ENCODE measurements around the gene NFIA.

NFIA gene

DNA sequence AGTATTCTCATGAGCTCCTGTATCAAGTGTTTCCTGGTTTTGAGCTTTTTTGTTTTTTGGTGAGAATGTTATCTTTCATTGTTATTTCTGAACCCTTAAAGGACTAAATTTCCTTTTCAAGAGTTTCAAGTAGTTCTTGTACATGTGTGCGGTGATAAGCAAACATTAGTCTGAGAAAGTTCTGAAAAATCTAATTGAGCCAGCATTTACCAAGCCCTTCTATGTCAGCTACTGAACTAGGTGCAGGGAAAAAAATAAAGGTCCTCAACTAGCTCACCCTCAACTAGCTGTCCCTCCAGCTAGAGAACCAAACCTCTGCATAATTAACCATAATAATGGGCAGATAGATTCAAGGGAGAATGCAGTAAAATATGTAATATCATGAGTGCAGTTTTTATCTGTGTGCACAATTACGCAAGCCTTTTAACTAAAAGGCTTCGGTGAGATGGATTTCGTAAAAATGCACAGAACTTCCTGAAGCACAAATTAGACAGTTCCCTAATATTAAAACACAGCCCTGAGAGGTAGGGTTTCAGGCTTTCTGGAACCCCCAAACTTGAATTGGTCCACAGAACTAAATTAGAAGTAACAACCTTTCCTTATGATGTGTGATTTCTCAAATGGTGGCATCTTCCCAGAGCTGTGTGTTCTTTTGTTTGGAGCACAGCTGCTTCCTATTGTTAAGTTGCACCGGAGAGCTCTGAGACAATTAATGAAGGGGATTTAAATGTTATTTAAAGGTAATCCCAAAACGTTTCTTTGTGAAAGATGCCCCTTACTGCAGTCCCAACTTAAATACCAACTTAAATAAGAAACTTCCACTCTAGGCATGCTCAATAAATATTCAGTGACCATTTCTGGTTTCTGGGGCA lies 165.8 kb downstream of the NFIA start:
- Histone ChIP-seq H3K27me3 (replicated peaks; ENCODE audit: insufficient read depth, low read length) (no peaks in the 10 kb centered on the region), H3K4me2 (ENCODE audit: low read depth, low read length) (no peak overlapping the region), H2AFZ (ENCODE audit: low read length) (no peak overlapping the region), H3K9ac (ENCODE audit: low read length) (no peak overlapping the region), H3K4me1 (ENCODE audit: low read length) (no peaks in the 10 kb centered on the region), H3K4me3 (ENCODE audit: low read length) (no peak overlapping the region), H3K27ac (ENCODE audit: low read length) (no peak overlapping the region), H3F3A (ENCODE audit: insufficient read depth, low read length) (no peaks in the 10 kb centered on the region), H3K79me2 (ENCODE audit: low read length) (no peaks in the 10 kb centered on the region), H3K9me3 (replicated peaks; ENCODE audit: insufficient read depth, low read length) (no peaks in the 10 kb centered on the region), H3K36me3 (replicated peaks; ENCODE audit: insufficient read depth, low read length) (no peaks in the 10 kb centered on the region), H4K20me1 (ENCODE audit: insufficient read depth, low read length) (no peaks in the 10 kb centered on the region), H3K9me2 (replicated peaks; ENCODE audit: insufficient read depth, low read length) (no peaks in the 10 kb centered on the region)
- no peak for TF ChIP-seq EZH2 (optimal IDR thresholded peaks at IDR 0.05; ENCODE audit: low read depth, low read length)
- TF ChIP-seq, protein P1, sequence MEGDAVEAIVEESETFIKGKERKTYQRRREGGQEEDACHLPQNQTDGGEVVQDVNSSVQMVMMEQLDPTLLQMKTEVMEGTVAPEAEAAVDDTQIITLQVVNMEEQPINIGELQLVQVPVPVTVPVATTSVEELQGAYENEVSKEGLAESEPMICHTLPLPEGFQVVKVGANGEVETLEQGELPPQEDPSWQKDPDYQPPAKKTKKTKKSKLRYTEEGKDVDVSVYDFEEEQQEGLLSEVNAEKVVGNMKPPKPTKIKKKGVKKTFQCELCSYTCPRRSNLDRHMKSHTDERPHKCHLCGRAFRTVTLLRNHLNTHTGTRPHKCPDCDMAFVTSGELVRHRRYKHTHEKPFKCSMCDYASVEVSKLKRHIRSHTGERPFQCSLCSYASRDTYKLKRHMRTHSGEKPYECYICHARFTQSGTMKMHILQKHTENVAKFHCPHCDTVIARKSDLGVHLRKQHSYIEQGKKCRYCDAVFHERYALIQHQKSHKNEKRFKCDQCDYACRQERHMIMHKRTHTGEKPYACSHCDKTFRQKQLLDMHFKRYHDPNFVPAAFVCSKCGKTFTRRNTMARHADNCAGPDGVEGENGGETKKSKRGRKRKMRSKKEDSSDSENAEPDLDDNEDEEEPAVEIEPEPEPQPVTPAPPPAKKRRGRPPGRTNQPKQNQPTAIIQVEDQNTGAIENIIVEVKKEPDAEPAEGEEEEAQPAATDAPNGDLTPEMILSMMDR (IDR thresholded peaks at IDR 0.05; ENCODE audit: low read length): no peak
- DNase-seq: no peak

DNA sequence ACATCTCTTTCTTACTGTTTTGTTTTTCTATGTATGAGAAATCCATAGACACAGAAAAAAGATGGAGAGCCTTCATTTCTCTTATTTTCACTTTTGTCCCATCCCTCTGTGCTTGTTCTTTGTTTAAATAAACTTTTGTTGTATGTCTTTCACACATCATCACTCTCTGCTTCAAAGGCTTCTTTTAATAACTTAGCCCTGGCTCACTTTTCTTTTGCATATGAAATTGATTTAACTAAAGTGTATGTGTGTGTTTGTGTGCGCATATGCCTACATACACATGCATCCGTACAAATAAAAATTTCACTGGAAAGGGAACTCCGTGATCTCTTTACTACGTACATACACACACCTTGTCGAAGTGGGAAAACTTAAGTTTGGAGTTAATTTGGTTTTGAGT lies 168.6 kb downstream of the NFIA start:
- no peak overlapping the region for H3K27ac ChIP-seq (ENCODE audit: low read length)
- no peaks in the 10 kb centered on the region for H3K9me3 ChIP-seq (replicated peaks; ENCODE audit: insufficient read depth, low read length)
- no peak overlapping the region for H3K4me3 ChIP-seq (ENCODE audit: low read length)
- H3K4me2 ChIP-seq (ENCODE audit: low read depth, low read length): no peak overlapping the region
- no peaks in the 10 kb centered on the region for H3K79me2 ChIP-seq (ENCODE audit: low read length)
- no peaks in the 10 kb centered on the region for H3K9me2 ChIP-seq (replicated peaks; ENCODE audit: insufficient read depth, low read length)
- H4K20me1 ChIP-seq (ENCODE audit: insufficient read depth, low read length): no peaks in the 10 kb centered on the region
- H2AFZ ChIP-seq (ENCODE audit: low read length): no peak overlapping the region
- H3K4me1 ChIP-seq (ENCODE audit: low read length): peaks cover 9% of the 10 kb centered on the region; the same call in 1 of the 2 replicates
- H3K27me3 ChIP-seq (replicated peaks; ENCODE audit: insufficient read depth, low read length): no peaks in the 10 kb centered on the region
- DNase-seq: no peak
- H3K36me3 ChIP-seq (replicated peaks; ENCODE audit: insufficient read depth, low read length): no peaks in the 10 kb centered on the region
- H3F3A ChIP-seq (ENCODE audit: insufficient read depth, low read length): no peaks in the 10 kb centered on the region
- no peak for TF ChIP-seq EZH2 (optimal IDR thresholded peaks at IDR 0.05; ENCODE audit: low read depth, low read length)
- TF ChIP-seq, protein P1 (IDR thresholded peaks at IDR 0.05; ENCODE audit: low read length): no peak
- no peak overlapping the region for H3K9ac ChIP-seq (ENCODE audit: low read length)

DNA sequence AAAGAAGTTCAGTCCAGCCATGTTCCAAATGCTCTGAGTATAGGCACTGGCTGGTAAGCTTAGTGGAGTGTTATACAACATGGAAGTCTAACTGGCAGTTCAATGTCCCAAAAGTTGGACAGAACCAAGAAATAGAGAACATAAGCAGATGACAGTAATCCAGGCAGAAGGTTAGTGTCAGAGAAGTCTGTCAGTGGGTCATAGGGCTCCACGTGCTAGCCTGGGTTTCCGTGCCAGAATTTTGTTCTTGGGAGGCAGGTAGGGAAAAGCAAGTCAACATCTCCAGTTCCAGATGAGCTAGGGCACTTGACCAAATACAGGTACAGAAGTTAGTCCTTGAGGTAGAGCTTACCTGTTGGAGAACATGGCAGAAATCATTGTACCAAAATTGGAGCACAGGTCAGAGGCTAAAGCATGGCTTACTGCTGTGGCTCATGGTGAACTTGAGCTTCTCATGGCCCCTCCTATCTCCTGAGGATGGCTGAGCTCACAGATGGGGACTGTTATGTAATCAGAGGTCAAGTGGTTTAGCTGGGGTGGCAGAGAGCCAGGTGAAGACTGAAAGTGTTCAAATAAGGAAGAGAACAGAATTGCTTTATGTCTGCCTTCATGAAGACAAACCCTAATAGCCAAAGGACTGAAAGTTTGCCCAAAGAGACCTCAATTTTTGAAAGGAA lies 170.8 kb downstream of the NFIA start:
- H3K4me1 ChIP-seq (ENCODE audit: low read length): peaks cover 9% of the 10 kb centered on the region; the same call in 1 of the 2 replicates
- H3K4me2 ChIP-seq (ENCODE audit: low read depth, low read length): no peak overlapping the region
- H3K79me2 ChIP-seq (ENCODE audit: low read length): no peaks in the 10 kb centered on the region

More for the DNA sequence above, 170.8 kb downstream of the NFIA start:
- TF ChIP-seq EZH2phosphoT487 (IDR thresholded peaks at IDR 0.05; ENCODE audit: low read length): no peak
- no peak for TF ChIP-seq EZH2 (optimal IDR thresholded peaks at IDR 0.05; ENCODE audit: low read depth, low read length)
- TF ChIP-seq, protein P1 (IDR thresholded peaks at IDR 0.05; ENCODE audit: low read length): no peak
- H3K4me3 ChIP-seq (ENCODE audit: low read length): no peak overlapping the region
- H2AFZ ChIP-seq (ENCODE audit: low read length): no peak overlapping the region
- H3K27ac ChIP-seq (ENCODE audit: low read length): no peak overlapping the region
- no peaks in the 10 kb centered on the region for H3F3A ChIP-seq (ENCODE audit: insufficient read depth, low read length)
- H3K9ac ChIP-seq (ENCODE audit: low read length): no peak overlapping the region
- no peak for DNase-seq
- H3K27me3 ChIP-seq (replicated peaks; ENCODE audit: insufficient read depth, low read length): no peaks in the 10 kb centered on the region
- no peaks in the 10 kb centered on the region for H3K9me3 ChIP-seq (replicated peaks; ENCODE audit: insufficient read depth, low read length)
- no peaks in the 10 kb centered on the region for H3K36me3 ChIP-seq (replicated peaks; ENCODE audit: insufficient read depth, low read length)
- H3K9me2 ChIP-seq (replicated peaks; ENCODE audit: insufficient read depth, low read length): no peaks in the 10 kb centered on the region
- no peaks in the 10 kb centered on the region for H4K20me1 ChIP-seq (ENCODE audit: insufficient read depth, low read length)
